Activated CD4-positive, alpha-beta memory T cell treated with anti-CD3 and anti-CD28 coated beads, Interleukin-2, amount 10 ng/mL, durations not matched to agents 7 days and 5 days (primary cell): Measurements from ENCODE around the gene MVK. TPM values are rescaled to one million over a fixed set of nuclear protein-coding genes. Genes with fewer than 3 reads are reported as not detected.
"Not testable (repeated sequence)": the region's sequence is repeated elsewhere in the genome, so short reads cannot be mapped to it uniquely, and the experiment has no call there.

ENCODE experiments used
- CTCF ChIA-PET: fragments of 350-600 bp; sonication (Branson Sonifier 250); formaldehyde crosslinking; loops from one replicate; lab custom pipeline; 2021; ENCODE audit warnings: antibody characterized with exemption, inconsistent platforms; lab: Charles Lee
- POLR2A ChIA-PET: fragments of 350-600 bp; sonication (Branson Sonifier 250); formaldehyde crosslinking; loops from one replicate; lab custom pipeline; 2021; ENCODE audit warnings: antibody characterized with exemption; lab: Charles Lee
- DNase-seq: peaks from one replicate; pipeline ENCODE4 v3.0.0-alpha.2; 2020
- H3K27ac Mint-ChIP-seq: one replicate; pipeline ENCODE4 v1.8.0; 2021; ENCODE audit warnings: mild to moderate bottlenecking, mixed read lengths
- H3K27me3 Mint-ChIP-seq: one replicate; pipeline ENCODE4 v1.8.0; 2021; ENCODE audit warnings: mixed read lengths
- H3K36me3 Mint-ChIP-seq: one replicate; pipeline ENCODE4 v1.8.0; 2021; ENCODE audit warnings: low read depth, mixed read lengths
- H3K4me1 Mint-ChIP-seq: one replicate; pipeline ENCODE4 v1.8.0; 2021; ENCODE audit warnings: mixed read lengths
- H3K4me3 Mint-ChIP-seq: one replicate; pipeline ENCODE4 v1.8.0; 2021; ENCODE audit warnings: mild to moderate bottlenecking, mixed read lengths
- H3K9me3 Mint-ChIP-seq: one replicate; pipeline ENCODE4 v1.8.0; 2021; ENCODE audit warnings: mixed read lengths
- total RNA-seq, 2 experiments: library from RNA; stranded (reverse); gene quantifications; one replicate each; pipeline ENCODE4 v1.2.3, GENCODE V29; 2021

MVK gene
- total RNA-seq, 2 experiments from 2014 or later: 22.1 to 26.3 TPM

DNA sequence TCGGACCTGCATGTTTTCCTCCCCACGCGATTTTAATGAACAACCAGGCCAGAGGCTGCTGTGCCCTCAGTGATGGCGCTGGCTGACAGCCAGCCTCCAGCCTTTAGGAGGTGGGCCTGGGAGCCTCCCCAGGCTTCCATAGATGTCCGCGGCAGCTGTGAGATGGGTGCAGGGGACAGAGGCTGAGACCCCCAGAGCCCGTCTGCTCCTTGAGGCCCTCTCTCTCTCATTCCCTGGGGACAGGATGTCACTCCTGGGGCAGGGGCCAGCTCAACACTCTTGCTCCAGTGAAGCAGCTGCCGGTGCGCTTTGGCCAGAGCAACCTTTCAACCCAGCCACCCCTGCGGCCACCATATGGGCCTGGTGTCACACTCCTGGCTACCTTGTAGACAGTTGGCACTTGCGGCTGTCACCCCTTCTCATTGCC, 24.8 kb downstream of the MVK start:
- H3K36me3 Mint-ChIP-seq: peaks cover 5% of the 10 kb centered on the region
- peaks cover 25% of the 10 kb centered on the region for H3K4me1 Mint-ChIP-seq
- no peak for DNase-seq
- no peaks in the 10 kb centered on the region for H3K27me3 Mint-ChIP-seq
- H3K4me3 Mint-ChIP-seq: no peak overlapping the region
- no peaks in the 10 kb centered on the region for H3K9me3 Mint-ChIP-seq
- H3K27ac Mint-ChIP-seq: no peak overlapping the region
- POLR2A ChIA-PET: no interaction called here
- CTCF ChIA-PET: interaction anchor here (1.0 to 3.5 kb wide), 14 partner anchors 9 to 245 kb away, joined by 3 to 26 read pairs (median 6); partner anchors contain the start of genes FAM222A, MMAB and MVK

DNA sequence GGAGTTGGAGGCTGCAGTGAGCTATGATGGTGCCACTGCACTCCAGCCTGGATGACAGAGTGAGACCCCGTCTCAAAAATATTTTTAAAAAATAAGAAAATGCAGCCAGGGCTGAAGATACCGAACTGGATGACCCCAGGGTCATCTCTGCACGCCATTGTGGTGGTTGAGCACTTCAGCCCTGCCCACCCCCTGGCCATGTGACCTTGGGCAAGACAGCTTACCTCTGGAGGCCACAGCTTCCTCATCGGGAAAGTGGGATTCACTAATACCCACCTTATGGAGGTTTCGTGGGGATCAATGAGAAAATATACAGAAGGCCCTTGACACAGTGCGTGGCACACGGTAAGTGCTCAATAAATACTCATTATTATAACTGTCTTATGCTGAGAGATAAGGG, 25.5 kb downstream of the MVK start:
- H3K4me3 Mint-ChIP-seq: no peak overlapping the region
- H3K27ac Mint-ChIP-seq: no peak overlapping the region
- POLR2A ChIA-PET: no interaction called here
- no peak for DNase-seq
- peaks cover 31% of the 10 kb centered on the region for H3K4me1 Mint-ChIP-seq
- no peaks in the 10 kb centered on the region for H3K9me3 Mint-ChIP-seq
- no peaks in the 10 kb centered on the region for H3K27me3 Mint-ChIP-seq
- CTCF ChIA-PET: interaction anchor here (1.9 to 3.5 kb wide), 3 partner anchors 8 to 176 kb away, joined by 6 to 26 read pairs (median 8); no protein-coding TSS in a partner anchor
- H3K36me3 Mint-ChIP-seq: peaks cover 5% of the 10 kb centered on the region

GRCh38 chr12:109600481-109600880, 26.9 kb downstream of the MVK start:
- CTCF ChIA-PET: interaction anchor here (1.0 to 1.4 kb wide), 3 partner anchors 27 to 245 kb away, joined by 3 to 8 read pairs (median 5); partner anchors contain the start of genes MMAB and MVK
- peaks cover 20% of the 10 kb centered on the region for H3K4me1 Mint-ChIP-seq
- POLR2A ChIA-PET: no interaction called here
- H3K9me3 Mint-ChIP-seq: no peaks in the 10 kb centered on the region
- no peak overlapping the region for H3K27ac Mint-ChIP-seq
- no peak for DNase-seq
- peaks cover 3% of the 10 kb centered on the region for H3K36me3 Mint-ChIP-seq
- H3K4me3 Mint-ChIP-seq: no peak overlapping the region
- H3K27me3 Mint-ChIP-seq: no peaks in the 10 kb centered on the region

DNA sequence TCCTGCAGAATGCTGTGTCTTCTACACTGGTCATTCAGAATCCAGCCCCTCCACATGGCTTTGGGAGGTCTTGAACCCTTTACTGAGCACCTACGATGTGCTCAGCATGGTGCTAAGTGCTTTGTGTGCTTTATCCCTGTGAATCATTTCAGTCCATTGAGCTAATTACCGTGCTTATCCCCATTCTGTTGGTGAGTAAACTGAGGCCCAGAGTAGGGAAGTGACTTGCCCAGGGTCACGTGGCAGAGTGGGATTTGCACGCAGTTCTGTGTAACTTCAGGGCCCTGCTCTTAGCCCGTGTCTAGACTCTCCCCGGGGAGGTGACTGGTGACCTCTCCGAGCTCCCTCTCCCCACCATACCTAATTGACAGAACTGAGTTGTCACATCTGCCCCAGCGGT, 27.4 kb downstream of the MVK start:
- no peaks in the 10 kb centered on the region for H3K27me3 Mint-ChIP-seq
- no peak for DNase-seq
- H3K9me3 Mint-ChIP-seq: no peaks in the 10 kb centered on the region
- H3K4me3 Mint-ChIP-seq: no peak overlapping the region
- no peak overlapping the region for H3K27ac Mint-ChIP-seq
- H3K36me3 Mint-ChIP-seq: peaks cover 3% of the 10 kb centered on the region
- POLR2A ChIA-PET: no interaction called here
- peaks cover 15% of the 10 kb centered on the region for H3K4me1 Mint-ChIP-seq
- CTCF ChIA-PET: interaction anchor here (0.6 to 1.0 kb wide), 2 partner anchors 227 to 454 kb away, joined by 3 read pairs; no protein-coding TSS in a partner anchor

- H3K4me1 Mint-ChIP-seq: peaks cover 15% of the 10 kb centered on the region
- H3K4me3 Mint-ChIP-seq: no peak overlapping the region
- H3K9me3 Mint-ChIP-seq: no peaks in the 10 kb centered on the region
- ChIA-PET POLR2A (no interaction called here), CTCF (interaction anchor here (0.6 kb wide), 1 partner anchor 454 kb away, joined by 3 read pairs; no protein-coding TSS in a partner anchor)
- peaks cover 3% of the 10 kb centered on the region for H3K36me3 Mint-ChIP-seq
- H3K27me3 Mint-ChIP-seq: peaks cover 2% of the 10 kb centered on the region
- DNase-seq: no peak
- H3K27ac Mint-ChIP-seq: no peak overlapping the region
These were observed 28.0 kb downstream of the MVK start for GRCh38 chr12:109601557-109601956.

GRCh38 chr12:109602132-109602531, 28.5 kb downstream of the MVK start:
- H3K27me3 Mint-ChIP-seq, H3K36me3 Mint-ChIP-seq, CTCF ChIA-PET, DNase-seq, H3K9me3 Mint-ChIP-seq, POLR2A ChIA-PET, H3K27ac Mint-ChIP-seq, H3K4me3 Mint-ChIP-seq: not testable (repeated sequence)
- peaks cover 15% of the 10 kb centered on the region for H3K4me1 Mint-ChIP-seq

DNA sequence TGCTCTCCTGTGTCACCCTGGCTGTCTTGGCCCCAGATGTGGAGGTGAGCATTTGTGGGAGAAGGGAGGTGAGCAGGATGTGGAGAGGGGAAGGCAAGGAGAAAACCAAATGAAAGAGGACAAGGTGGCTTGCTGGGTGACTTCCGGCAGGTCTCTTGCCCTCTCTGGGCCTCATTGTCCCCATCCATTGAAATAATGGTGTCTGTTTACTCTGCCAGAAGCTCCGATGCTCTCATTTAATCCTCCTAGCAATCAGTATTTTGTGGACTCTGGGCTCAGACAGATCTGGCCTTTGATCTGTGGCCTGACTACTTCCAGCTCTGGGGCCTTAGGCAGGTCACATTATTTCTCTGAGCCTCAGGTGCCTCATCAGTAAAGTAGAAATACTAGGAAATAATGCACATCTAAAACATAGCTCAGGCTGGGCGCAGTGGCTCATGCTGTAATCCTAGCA, 30.6 kb downstream of the MVK start:
- Mint-ChIP-seq H3K4me1 (peaks cover 16% of the 10 kb centered on the region), H3K4me3 (no peak overlapping the region), H3K36me3 (no peaks in the 10 kb centered on the region), H3K9me3 (no peaks in the 10 kb centered on the region), H3K27ac (no peak overlapping the region), H3K27me3 (peaks cover 4% of the 10 kb centered on the region)
- ChIA-PET CTCF (interaction anchor here (1.6 kb wide), 1 partner anchor 9 kb away, joined by 4 read pairs; no protein-coding TSS in a partner anchor), POLR2A (no interaction called here)
- no peak for DNase-seq

DNA sequence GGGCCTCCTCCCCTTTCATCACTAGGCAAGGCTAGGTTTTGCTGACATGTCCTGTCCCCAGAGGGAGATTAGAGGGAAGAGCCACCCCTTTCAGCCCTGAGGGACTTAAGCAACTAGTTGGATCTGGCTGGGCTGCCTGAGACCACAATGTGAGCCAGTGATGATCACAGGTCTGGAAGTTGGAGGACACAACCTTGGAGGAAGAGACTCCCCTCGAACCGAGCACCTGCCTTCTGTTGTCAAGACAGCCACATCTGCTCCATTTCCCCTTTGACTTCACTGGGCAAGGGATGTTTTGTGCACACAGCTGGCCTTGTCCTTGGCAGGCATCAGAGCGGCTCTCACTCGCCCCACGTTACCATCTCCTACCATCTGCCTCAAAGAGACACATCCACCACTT, 31.4 kb downstream of the MVK start:
- H3K27me3 Mint-ChIP-seq: peaks cover 8% of the 10 kb centered on the region
- no peak for DNase-seq
- H3K9me3 Mint-ChIP-seq: no peaks in the 10 kb centered on the region
- H3K4me1 Mint-ChIP-seq: peaks cover 16% of the 10 kb centered on the region
- H3K4me3 Mint-ChIP-seq: no peak overlapping the region
- H3K27ac Mint-ChIP-seq: no peak overlapping the region
- CTCF ChIA-PET: no interaction called here
- POLR2A ChIA-PET: no interaction called here
- no peaks in the 10 kb centered on the region for H3K36me3 Mint-ChIP-seq

GRCh38 chr12:109605599-109606228, 32.1 kb downstream of the MVK start:
- peaks cover 16% of the 10 kb centered on the region for H3K4me1 Mint-ChIP-seq
- no peaks in the 10 kb centered on the region for H3K36me3 Mint-ChIP-seq
- no peak overlapping the region for H3K27ac Mint-ChIP-seq
- DNase-seq: no peak
- H3K27me3 Mint-ChIP-seq: peaks cover 9% of the 10 kb centered on the region
- CTCF ChIA-PET: no interaction called here
- no peaks in the 10 kb centered on the region for H3K9me3 Mint-ChIP-seq
- H3K4me3 Mint-ChIP-seq: no peak overlapping the region
- POLR2A ChIA-PET: no interaction called here

GRCh38 chr12:109606320-109607028, 32.9 kb downstream of the MVK start:
- no peaks in the 10 kb centered on the region for H3K36me3 Mint-ChIP-seq
- ChIA-PET POLR2A (no interaction called here), CTCF (interaction anchor here (0.6 to 1.8 kb wide), 2 partner anchors 8 to 11 kb away, joined by 3 to 8 read pairs; no protein-coding TSS in a partner anchor)
- H3K9me3 Mint-ChIP-seq: no peaks in the 10 kb centered on the region
- H3K4me1 Mint-ChIP-seq: peaks cover 16% of the 10 kb centered on the region
- H3K27ac Mint-ChIP-seq: no peak overlapping the region
- H3K27me3 Mint-ChIP-seq: peaks cover 13% of the 10 kb centered on the region
- DNase-seq: no peak
- no peak overlapping the region for H3K4me3 Mint-ChIP-seq

DNA sequence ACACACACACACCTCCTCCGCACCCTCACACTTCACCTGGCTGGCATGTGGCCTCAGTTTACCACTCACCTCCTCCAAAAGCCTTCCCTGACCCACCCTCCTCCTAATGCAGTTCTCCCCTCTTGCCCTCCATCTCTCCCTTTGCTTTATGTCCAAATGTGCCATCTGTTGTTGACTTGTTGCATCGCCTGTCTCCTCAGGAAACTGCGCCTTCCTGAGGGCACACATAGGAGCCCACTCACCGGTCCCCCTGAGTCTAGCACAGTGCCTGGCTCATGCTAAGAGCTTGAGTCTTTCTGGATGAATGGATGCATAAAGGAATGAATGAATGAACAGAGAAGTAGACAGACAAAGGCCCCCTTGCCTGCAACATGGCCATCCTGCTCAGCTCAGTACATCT, 34.0 kb downstream of the MVK start:
- DNase-seq: no peak
- H3K9me3 Mint-ChIP-seq: no peaks in the 10 kb centered on the region
- H3K36me3 Mint-ChIP-seq: no peaks in the 10 kb centered on the region
- ChIA-PET POLR2A (interaction anchor here (1.5 kb wide), 1 partner anchor 10 kb away, joined by 3 read pairs; no protein-coding TSS in a partner anchor), CTCF (interaction anchor here (1.8 kb wide), 1 partner anchor 9 kb away, joined by 8 read pairs; no protein-coding TSS in a partner anchor)
- H3K4me1 Mint-ChIP-seq: peaks cover 16% of the 10 kb centered on the region
- no peak overlapping the region for H3K4me3 Mint-ChIP-seq
- no peak overlapping the region for H3K27ac Mint-ChIP-seq
- H3K27me3 Mint-ChIP-seq: peaks cover 15% of the 10 kb centered on the region

GRCh38 chr12:109608270-109608669, 34.7 kb downstream of the MVK start:
- ChIA-PET CTCF (interaction anchor here (1.1 to 1.8 kb wide), 2 partner anchors 10 kb away, joined by 3 to 8 read pairs; no protein-coding TSS in a partner anchor), POLR2A (interaction anchor here (1.5 kb wide), 1 partner anchor 10 kb away, joined by 3 read pairs; no protein-coding TSS in a partner anchor)
- Mint-ChIP-seq H3K36me3 (no peaks in the 10 kb centered on the region), H3K4me3 (no peak overlapping the region), H3K9me3 (no peaks in the 10 kb centered on the region), H3K27me3 (peaks cover 19% of the 10 kb centered on the region), H3K27ac (no peak overlapping the region), H3K4me1 (peaks cover 15% of the 10 kb centered on the region)
- DNase-seq: no peak

- no peak for DNase-seq
- POLR2A ChIA-PET: interaction anchor here (1.5 kb wide), 1 partner anchor 9 kb away, joined by 3 read pairs; no protein-coding TSS in a partner anchor
- Mint-ChIP-seq H3K36me3 (no peaks in the 10 kb centered on the region), H3K9me3 (no peaks in the 10 kb centered on the region), H3K4me1 (peaks cover 10% of the 10 kb centered on the region), H3K4me3 (no peak overlapping the region), H3K27ac (no peak overlapping the region), H3K27me3 (peaks cover 20% of the 10 kb centered on the region)
- CTCF ChIA-PET: interaction anchor here (0.6 to 1.1 kb wide), 2 partner anchors 11 to 16 kb away, joined by 3 to 4 read pairs; no protein-coding TSS in a partner anchor
These were observed 35.2 kb downstream of the MVK start for GRCh38 chr12:109608793-109609192.
